GM20000 (cell line): ENCODE results near the gene CEP104.

Experiments
- DNase-seq: peaks from one replicate; pipeline ENCODE4 v3.0.0; 2012; ENCODE audit warnings: low spot score
- CTCF ChIP-seq: IDR thresholded peaks from 2 replicates; pipeline ENCODE4 v1.5.1; 2012; ENCODE audit warnings: mild to moderate bottlenecking, control low read depth; ENCODE audit errors: extremely low read depth, missing control alignments

CEP104 gene

GRCh38 chr1:3795453-3796214, 61.4 kb downstream of the CEP104 start:
- TF ChIP-seq CTCF = no peak
- DNase-seq = no peak

DNA sequence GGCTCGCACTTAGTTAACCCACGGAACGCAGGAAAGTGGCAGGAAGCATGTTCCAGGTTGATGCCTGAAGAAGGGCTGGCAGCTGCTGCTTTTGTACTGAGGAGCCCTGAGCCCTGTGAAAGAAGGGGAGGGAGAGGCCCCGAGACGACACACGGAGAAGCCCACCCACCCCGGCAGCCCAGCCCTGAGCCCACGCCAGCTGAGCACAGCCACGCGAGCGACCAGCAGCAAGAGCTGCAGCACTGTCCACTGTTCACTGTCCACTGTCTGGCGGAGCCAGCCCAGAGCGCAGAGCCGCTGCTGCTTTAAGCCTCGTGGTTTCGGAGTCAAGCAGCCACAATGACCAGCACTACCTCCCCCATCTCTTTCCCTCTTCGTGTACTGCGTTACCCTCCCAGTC, 66.1 kb downstream of the CEP104 start:
- no peak for DNase-seq
- no peak for TF ChIP-seq CTCF

GRCh38 chr1:3790500-3790923, 66.5 kb downstream of the CEP104 start:
- TF ChIP-seq CTCF = no peak
- DNase-seq = no peak

DNA sequence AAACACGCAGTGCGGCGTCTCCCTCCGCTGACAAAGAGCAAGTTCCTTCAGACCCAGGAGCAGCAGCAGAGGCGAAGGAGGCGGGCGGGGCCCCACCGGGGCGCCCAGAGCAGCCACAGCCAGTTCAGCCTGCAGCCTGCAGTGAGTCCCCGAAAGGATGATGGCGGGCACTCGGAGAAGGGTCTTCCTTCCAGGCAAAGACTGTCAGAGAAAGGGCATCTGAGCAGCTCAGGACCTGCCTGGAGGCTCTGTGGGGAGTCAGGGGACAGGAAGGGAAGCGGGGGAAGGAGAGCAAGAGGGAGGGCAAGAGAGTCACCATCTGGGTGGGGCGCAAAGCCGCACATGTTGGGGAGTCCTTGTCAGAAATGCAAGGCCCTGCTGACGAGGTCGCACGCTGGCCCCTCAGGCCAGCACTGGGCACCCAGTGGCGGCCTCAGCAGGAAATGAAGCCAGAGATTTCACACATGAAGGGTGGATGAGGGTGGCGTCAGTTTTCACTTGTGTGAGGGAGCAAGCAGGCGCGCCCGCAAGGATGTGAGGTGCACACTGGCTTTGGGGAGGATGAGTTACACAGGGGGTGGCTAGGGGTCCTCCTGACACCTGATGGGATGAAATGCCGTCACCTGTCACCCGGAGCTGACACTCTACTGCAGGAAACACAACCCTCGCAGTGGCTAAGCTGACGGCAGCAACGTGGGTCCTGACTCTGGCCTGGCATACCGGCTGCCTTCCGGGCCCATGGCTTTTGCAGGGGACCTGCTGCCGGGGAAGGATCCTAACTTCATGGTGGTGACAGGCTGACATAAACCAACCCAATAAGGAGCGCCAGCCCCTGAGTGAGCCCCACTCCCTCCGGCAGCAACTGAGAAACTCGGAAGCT, 67.3 kb downstream of the CEP104 start:
- TF ChIP-seq CTCF = no peak
- DNase-seq = no peak

GRCh38 chr1:3788756-3789420, 68.1 kb downstream of the CEP104 start:
- DNase-seq = no peak

DNA sequence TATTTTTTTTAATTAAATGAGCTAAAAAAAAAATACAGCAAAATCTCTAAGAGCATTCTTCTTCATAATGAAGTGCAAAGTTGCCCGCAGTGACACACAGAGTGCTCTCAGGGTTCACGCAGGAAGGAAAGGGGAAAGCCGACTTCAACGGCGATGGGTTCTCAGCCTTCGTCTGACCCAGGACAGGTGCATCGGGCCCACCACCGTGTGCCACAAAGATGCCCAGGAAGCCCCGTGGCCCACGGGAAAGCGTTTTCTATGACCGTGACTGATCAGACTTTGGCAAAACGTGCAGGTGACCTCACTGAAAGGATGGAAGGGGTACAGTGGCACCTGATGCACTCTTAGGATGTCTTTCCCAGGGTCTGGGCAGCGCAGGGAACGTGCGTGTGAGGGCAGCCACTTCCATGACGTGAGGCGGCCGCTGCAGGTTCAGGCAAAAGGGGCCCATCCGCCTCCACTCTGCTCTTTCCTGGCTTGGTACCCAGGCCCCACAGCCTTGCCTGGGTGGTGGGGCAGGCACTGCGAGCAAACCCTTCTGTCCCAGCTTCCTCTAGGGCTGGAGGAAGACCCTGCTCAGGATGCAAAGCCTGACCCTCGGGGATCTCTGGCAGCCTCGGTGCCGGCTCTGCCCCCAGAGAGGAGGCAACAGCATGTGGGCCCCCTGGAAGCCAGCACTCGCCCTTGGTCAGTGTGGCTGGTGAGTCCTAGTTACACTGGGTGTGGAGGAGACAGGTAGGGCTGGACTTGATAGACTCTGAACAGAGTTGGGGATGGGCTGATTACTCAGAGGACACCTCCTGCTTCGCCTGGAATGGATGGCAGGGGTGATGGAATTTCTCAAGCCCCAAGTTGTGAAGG, 69.0 kb downstream of the CEP104 start:
- no peak for DNase-seq

More at GRCh38 chr1:3788756-3789420, 68.1 kb downstream of the CEP104 start:
- no peak for TF ChIP-seq CTCF

More for the DNA sequence above, 69.0 kb downstream of the CEP104 start:
- TF ChIP-seq CTCF = no peak
